C1 segment of cervical spinal cord (tissue), 14 donors: ENCODE results near the gene BCOR.
A peak's percentile ranks its signal among the peaks of the same experiment; 100 is the strongest.

Source experiments
- DNase-seq, 14 donors: peaks; one replicate each; lab custom pipeline; 2025; lab: John Stamatoyannopoulos, UW

The BCOR gene

DNA sequence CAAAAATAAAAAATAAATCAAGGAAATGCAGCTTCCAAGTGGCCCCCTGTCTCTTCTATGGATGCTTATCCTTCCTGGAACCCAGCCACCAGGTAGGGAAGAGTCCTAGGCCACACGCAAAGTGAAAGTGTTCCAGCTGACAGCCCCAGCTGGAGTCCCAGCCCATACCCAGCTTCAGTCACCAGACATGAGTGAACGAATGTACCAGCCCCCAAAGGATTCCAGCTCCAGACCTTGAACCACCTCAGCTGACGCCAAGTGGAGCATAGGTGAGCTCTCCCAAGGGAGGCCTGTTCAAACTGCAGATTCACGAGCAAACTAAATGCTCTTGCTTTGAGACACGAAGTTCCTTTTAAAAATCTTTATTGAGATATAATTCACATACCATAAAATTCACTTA is 62.0 kb downstream of the BCOR start:
- no peak for DNase-seq

GRCh38 chrX:40031911-40032310 is 65.8 kb downstream of the BCOR start:
- DNase-seq: no peak

GRCh38 chrX:40030205-40030604 is 67.6 kb downstream of the BCOR start:
- DNase-seq: no peak

- no peak for DNase-seq
Measured at GRCh38 chrX:40022421-40022820, 75.3 kb downstream of the BCOR start.

DNA sequence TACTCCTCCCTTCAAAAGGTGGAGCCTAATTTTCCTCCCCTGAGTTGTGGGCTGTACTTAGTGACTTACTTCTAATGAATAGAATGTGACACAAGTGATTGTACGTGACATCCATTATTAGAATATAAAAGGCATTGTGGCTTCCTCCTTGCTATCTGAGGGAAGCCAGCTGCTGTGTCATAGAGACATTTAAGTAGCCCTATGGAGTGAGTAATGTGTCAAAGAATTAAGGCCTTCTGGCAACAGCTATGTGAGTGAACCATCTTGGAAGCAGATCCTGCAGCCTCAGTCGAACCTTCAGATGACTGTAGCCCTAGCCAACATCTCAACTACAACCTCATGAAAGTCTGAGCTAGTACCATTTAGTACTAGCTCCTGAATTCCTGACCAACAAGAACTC is 76.1 kb downstream of the BCOR start:
- DNase-seq: no peak

GRCh38 chrX:40019541-40019940 is 78.2 kb downstream of the BCOR start:
- DNase-seq: no peak

- no peak for DNase-seq
Measured at GRCh38 chrX:40018041-40018440, 79.7 kb downstream of the BCOR start.

DNA sequence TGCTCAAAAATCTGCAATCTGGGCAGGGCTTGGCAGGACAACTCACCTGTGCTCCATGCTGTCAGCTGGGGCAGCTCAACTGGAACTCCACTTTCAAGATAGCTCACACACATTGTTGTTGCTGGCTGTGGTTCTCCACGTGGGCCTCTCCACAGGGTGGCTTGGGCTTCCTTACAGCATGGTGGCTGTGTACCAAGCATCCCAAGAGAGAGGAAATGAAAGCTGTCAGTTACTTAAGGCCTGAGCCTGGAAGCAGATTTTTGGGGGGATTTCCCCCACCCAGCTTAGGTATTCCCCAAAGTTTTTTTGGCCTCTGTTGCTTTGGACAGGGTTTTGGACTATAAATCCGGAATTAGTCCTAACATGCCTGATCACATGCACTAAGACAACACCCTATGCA is 81.0 kb downstream of the BCOR start:
- DNase-seq: no peak

DNA sequence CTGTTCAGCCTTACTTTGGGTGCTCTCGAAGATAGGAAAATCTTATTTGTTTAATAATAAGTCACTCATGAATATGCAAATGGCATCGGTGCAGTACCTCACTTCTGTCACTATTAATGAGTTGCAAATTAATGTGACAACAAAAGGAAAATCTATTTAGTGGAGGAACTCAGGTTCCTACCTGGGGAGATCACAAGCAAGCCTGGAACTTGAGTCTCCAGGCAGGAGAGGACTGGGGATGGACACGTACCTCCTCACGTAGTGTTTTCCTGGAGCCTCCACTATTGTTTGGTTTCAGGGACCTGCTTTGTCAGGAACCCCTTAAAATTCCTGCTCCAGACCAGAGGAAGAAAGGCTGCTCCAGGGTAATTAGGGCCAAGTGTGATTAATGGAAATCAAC is 82.1 kb downstream of the BCOR start:
- no peak for DNase-seq

GRCh38 chrX:40013266-40014195 is 84.2 kb downstream of the BCOR start:
- peak in 9 of 14 donors; percentile 6 to 74 (median 52) for DNase-seq

GRCh38 chrX:40012868-40013265 is 84.9 kb downstream of the BCOR start:
- no peak for DNase-seq

DNA sequence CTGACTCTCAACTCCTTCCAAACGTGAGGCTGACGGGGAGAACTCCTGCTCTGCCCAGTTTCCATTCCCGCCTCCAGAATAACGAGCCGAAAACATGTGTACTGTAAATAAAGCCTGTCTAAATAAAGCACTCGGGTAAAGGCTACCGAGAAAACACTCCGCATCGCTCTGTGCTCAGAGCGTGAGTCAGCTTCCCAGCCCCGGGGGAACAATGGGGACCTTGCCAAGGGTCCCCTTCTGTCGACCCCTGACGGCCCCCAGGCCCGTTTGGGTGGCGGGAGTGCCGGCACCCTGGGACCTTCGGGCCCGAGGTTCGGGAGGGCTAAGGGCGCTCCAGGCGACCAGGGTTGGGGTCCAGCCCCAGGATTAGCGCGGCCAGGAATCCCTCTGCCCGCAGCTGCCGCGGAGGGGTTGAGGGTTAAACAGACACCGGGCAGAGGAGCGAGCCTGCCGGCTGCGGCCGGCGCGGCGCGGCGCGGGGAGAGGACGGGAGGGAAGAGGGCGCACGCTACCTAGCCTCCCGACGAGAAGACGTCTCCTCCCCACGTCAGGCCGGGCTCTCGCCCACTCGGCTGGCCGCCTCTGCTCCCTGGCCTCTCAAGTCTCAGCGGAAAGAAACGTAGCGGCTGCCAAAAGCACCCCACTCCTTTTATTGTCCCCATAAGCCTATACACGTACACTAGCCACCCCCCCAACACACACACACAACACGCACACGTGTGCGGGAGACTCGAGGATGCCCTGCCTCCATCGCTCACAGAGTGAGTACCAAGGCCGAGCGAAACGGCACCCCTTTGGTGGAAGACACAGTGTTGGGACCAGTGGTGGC is 85.5 kb downstream of the BCOR start:
- no peak for DNase-seq

GRCh38 chrX:40011322-40012038 is 86.3 kb downstream of the BCOR start:
- no peak for DNase-seq

- no peak for DNase-seq
Measured at GRCh38 chrX:40010550-40011321, 87.0 kb downstream of the BCOR start.

- no peak for DNase-seq
Measured at GRCh38 chrX:40009890-40010289, 87.9 kb downstream of the BCOR start.

- no peak for DNase-seq
Measured at GRCh38 chrX:40009462-40009851, 88.3 kb downstream of the BCOR start.

- peak in 4 of 14 donors; percentile 13 to 33 (median 18) for DNase-seq
Measured at GRCh38 chrX:40008791-40009461, 88.8 kb downstream of the BCOR start.

- DNase-seq: no peak
Measured at GRCh38 chrX:40007756-40008705, 89.7 kb downstream of the BCOR start.

DNA sequence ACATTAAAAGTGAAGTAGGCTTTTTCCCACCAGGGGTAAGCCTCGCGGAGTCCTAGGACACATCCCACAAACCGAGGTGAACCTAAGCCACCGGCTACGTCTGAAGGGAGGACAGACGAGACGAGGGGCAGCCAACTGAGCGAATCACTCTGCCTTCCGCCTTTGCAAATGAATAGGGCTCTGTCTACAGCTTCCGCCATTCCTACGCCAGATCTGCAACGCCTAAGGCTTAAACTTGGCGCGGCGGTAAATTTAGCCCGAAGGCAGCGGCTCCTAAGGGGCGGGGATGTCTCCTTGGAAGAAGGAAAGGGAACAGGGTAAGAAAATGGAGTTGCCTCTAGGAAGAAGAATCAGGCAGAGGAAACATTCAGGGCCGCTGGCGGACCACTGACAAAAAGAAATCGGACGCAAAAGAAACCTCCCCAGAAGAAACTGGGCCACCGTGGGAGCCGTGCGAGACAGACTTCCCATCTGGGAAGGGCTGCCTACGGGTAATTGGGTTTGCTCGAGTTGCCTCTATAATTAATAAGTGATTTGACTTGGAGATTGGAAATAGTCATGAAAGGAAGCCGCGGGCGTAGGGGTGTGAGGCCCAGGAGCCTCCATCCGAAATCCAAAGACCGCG is 90.5 kb downstream of the BCOR start:
- DNase-seq: no peak
